Gastrocnemius medialis (tissue), 4 donors: Measurements from ENCODE around the gene ATP6V1D. TPM values are rescaled to one million over a fixed set of nuclear protein-coding genes. Genes with fewer than 3 reads are reported as not detected.

Experiments used
- ATAC-seq, 2 donors: fragments of 150-250 bp; one replicate each; pipeline ENCODE4 v1.9.1; 2016
- DNase-seq, 2 donors: peaks; one replicate each; pipeline ENCODE4 v3.0.0-alpha.2; 2019
- H3K27ac ChIP-seq, 4 donors: fragments of 200-600 bp; sonication (generic); 1 replicate in 1 of 4; 2 replicates in 3 of 4; pipeline ENCODE4 v1.5.1; 2016 to 2018; ENCODE audit warnings: mild to moderate bottlenecking in 2 of 4, moderate library complexity in 1 of 4
- H3K27me3 ChIP-seq, 3 donors: fragments of 200-600 bp; sonication (generic) in 2 of 3; 1 replicate in 1 of 3; 2 replicates in 2 of 3; pipeline versions ENCODE4 v1.5.1 to v1.6.0; 2016 to 2019; ENCODE audit warnings: mild to moderate bottlenecking in 1 of 3, moderate library complexity in 1 of 3
- H3K36me3 ChIP-seq, 2 donors: fragments of 200-600 bp; sonication (generic) in 1 of 2; one replicate each; pipeline ENCODE4 v1.5.1; 2017 to 2018
- H3K4me1 ChIP-seq, 2 donors: fragments of 200-600 bp; sonication (generic) in 1 of 2; one replicate each; pipeline ENCODE4 v1.5.1; 2016 to 2017; ENCODE audit warnings: mild to moderate bottlenecking in 2 of 2
- H3K4me3 ChIP-seq, 4 donors: fragments of 200-600 bp; sonication (generic) in 3 of 4; 1 replicate in 1 of 4; 2 replicates in 3 of 4; pipeline ENCODE4 v1.5.1; 2016 to 2019; ENCODE audit warnings: mild to moderate bottlenecking in 2 of 4
- H3K9me3 ChIP-seq, 3 donors: fragments of 200-600 bp; sonication (generic) in 2 of 3; 1 replicate in 1 of 3; 2 replicates in 2 of 3; pipeline ENCODE4 v1.5.1; 2016 to 2019
- CTCF ChIP-seq, 5 experiments: fragments of 450-650 bp in 3 of 5; fragments of 200-600 bp in 2 of 5; sonication (generic) in 2 of 5; IDR thresholded peaks in 4 of 5; conservative IDR thresholded peaks in 1 of 5; 1 replicate in 4 of 5; 2 replicates in 1 of 5; pipeline ENCODE4 v1.5.1; 2016 to 2019; ENCODE audit warnings: antibody characterized with exemption in 5 of 5, mild to moderate bottlenecking in 3 of 5, moderate library complexity in 3 of 5
- POLR2A ChIP-seq, 2 donors: fragments of 450-650 bp; IDR thresholded peaks; one replicate each; pipeline ENCODE4 v1.6.1; 2017; ENCODE audit warnings: antibody characterized with exemption in 2 of 2, mild to moderate bottlenecking in 2 of 2, moderate library complexity in 2 of 2
- in situ Hi-C, 4 donors: fragments of 200-750 bp; cut with MboI; loops; one replicate each; pipeline versions ENCODE4 v1.15.0 to v1.8.0; 2017; ENCODE audit warnings: low sequenced_read_pairs in 4 of 4
- intact Hi-C: fragments of 100-400 bp; cut with DNase I; formaldehyde crosslinking; loops from one replicate; pipeline ENCODE4 v1.15.1; 2023; ENCODE audit warnings: low total_unique reads
- total RNA-seq, 4 donors: library from RNA; depleted of rRNA; stranded (reverse); fragments of >200 nt; gene quantifications; one replicate each; pipeline versions ENCODE4 v1.1.0 to v1.2.3, GENCODE V29; 2016

The ATP6V1D gene
- total RNA-seq, 4 donors from 2014 or later, result 69.8 to 126 (median 73.3) TPM

- peaks cover 0 to 89% of the 10 kb centered on the region in 2 donors for H3K36me3 ChIP-seq
- in situ Hi-C loops, result no loop called here
These were observed 13.7 kb upstream of the ATP6V1D start for GRCh38 chr14:67373347-67373746.

GRCh38 chr14:67372833-67373232, 13.2 kb upstream of the ATP6V1D start:
- in situ Hi-C loops (no loop called here), intact Hi-C loops (no loop called here)
- no peak for DNase-seq
- no peak for ATAC-seq
- TF ChIP-seq POLR2A (IDR thresholded peaks at IDR 0.05), result no peak
- no peak for TF ChIP-seq CTCF (IDR thresholded peaks at IDR 0.05 in 4 of 5, conservative IDR thresholded peaks at IDR 0.05 in 1 of 5)
- no peak overlapping the region for H3K27ac ChIP-seq
- no peaks in the 10 kb centered on the region for H3K27me3 ChIP-seq
- peaks cover 0 to 90% of the 10 kb centered on the region in 2 donors for H3K36me3 ChIP-seq
- H3K4me3 ChIP-seq, result no peak overlapping the region
- no peaks in the 10 kb centered on the region for H3K9me3 ChIP-seq
- H3K4me1 ChIP-seq, result no peaks in the 10 kb centered on the region

More at GRCh38 chr14:67373347-67373746, 13.7 kb upstream of the ATP6V1D start:
- intact Hi-C loops, result no loop called here
- H3K9me3 ChIP-seq, result no peaks in the 10 kb centered on the region
- ATAC-seq, result no peak
- no peak overlapping the region for H3K4me3 ChIP-seq
- no peak overlapping the region for H3K27ac ChIP-seq
- no peaks in the 10 kb centered on the region for H3K27me3 ChIP-seq
- TF ChIP-seq POLR2A (IDR thresholded peaks at IDR 0.05) (no peak), CTCF (IDR thresholded peaks at IDR 0.05 in 4 of 5, conservative IDR thresholded peaks at IDR 0.05 in 1 of 5) (no peak)
- no peaks in the 10 kb centered on the region for H3K4me1 ChIP-seq
- DNase-seq, result no peak

GRCh38 chr14:67371247-67372148, 11.9 kb upstream of the ATP6V1D start:
- H3K27me3 ChIP-seq, result no peaks in the 10 kb centered on the region
- DNase-seq, result no peak
- H3K9me3 ChIP-seq, result no peaks in the 10 kb centered on the region
- no peak overlapping the region for H3K27ac ChIP-seq
- ATAC-seq, result no peak
- TF ChIP-seq POLR2A (IDR thresholded peaks at IDR 0.05) (no peak), CTCF (IDR thresholded peaks at IDR 0.05 in 4 of 5, conservative IDR thresholded peaks at IDR 0.05 in 1 of 5) (no peak)
- no peaks in the 10 kb centered on the region for H3K4me1 ChIP-seq
- in situ Hi-C loops (no loop called here), intact Hi-C loops (no loop called here)
- peaks cover 0 to 90% of the 10 kb centered on the region in 2 donors for H3K36me3 ChIP-seq
- no peak overlapping the region for H3K4me3 ChIP-seq

GRCh38 chr14:67370830-67371229, 11.2 kb upstream of the ATP6V1D start:
- intact Hi-C loops, result no loop called here
- in situ Hi-C loops, result no loop called here
- Histone ChIP-seq H3K27me3 (no peaks in the 10 kb centered on the region), H3K4me1 (no peaks in the 10 kb centered on the region), H3K27ac (no peak overlapping the region), H3K9me3 (no peaks in the 10 kb centered on the region), H3K4me3 (no peak overlapping the region), H3K36me3 (peaks cover 0 to 90% of the 10 kb centered on the region in 2 donors)
- ATAC-seq (no peak), DNase-seq (no peak)
- no peak for TF ChIP-seq CTCF (IDR thresholded peaks at IDR 0.05 in 4 of 5, conservative IDR thresholded peaks at IDR 0.05 in 1 of 5)
- TF ChIP-seq POLR2A (IDR thresholded peaks at IDR 0.05), result no peak
